Measurements from ENCODE around the gene SLC25A44.

DNA sequence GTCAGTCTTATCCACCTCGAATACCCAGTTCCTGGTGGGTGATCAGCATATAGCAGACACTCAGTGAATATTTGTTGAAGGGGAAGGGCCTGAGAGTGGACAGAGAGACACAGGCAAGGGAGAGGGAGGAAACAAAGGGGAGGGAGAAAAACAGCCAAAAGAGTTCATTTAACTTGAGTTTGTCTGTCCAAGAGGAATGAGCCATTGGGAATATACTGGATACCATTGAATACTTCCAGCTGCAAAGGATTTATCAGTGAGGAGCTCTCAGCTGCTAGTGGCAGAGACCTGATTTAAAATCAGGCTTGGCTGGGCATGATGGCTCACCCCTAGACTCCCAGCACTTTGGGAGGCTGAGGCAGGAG is 36.6 kb downstream of the SLC25A44 start:
- no peak for TF ChIP-seq CTCF (conservative IDR thresholded peaks at IDR 0.05; ENCODE audit: low read depth, low read length)
- no peak for TF ChIP-seq EZH2 (IDR thresholded peaks at IDR 0.05; ENCODE audit: borderline replicate concordance, low read depth, low read length, poor library complexity, severe bottlenecking)
